CD4-positive, alpha-beta T cell treated with Interleukin-4 for 1 hour (primary cell): ENCODE results near the gene SEZ6.
"Not testable (repeated sequence)": the region's sequence is repeated elsewhere in the genome, so short reads cannot be mapped to it uniquely, and the experiment has no call there.

ENCODE experiments used
- DNase-seq, 2 donors: peaks; one replicate each; pipeline ENCODE4 v3.0.0-alpha.2; 2020 to 2022

The SEZ6 gene

DNA sequence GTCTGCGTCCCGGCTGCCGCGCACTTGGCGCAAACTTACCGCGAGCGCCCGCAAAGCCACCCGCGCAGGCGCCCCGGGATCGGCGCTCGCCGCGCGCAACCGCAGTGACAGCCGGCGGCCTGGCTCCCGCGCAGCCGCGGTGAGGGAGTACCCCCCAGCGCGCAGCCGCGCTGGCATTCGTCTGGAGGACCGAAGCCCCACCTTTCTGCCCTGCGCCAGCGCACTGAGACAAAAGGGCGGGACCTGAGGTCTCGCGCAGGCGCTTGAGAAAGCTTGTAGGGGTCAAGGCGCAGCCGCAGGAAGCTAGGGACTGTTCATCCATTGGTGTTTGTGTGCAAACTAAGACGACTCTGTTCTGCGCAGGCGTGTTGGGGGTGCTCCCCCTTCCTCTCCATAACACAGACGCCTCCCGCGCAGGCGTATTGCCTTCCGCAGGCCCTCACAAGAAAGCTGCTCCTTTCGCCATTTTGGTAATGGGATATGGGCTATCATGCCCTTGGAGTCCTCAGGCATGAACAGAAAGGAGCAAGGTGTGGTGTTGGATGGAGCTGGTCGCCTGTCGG lies 54.3 kb downstream of the SEZ6 start, which contains the start of gene PHF12:
Gene PHF12 (minus strand): TSS at position 91 of the 563 bp plus-strand sequence. CDS start 558 bp downstream, outside the sequence.
- DNase-seq = peak; percentile 100

DNA sequence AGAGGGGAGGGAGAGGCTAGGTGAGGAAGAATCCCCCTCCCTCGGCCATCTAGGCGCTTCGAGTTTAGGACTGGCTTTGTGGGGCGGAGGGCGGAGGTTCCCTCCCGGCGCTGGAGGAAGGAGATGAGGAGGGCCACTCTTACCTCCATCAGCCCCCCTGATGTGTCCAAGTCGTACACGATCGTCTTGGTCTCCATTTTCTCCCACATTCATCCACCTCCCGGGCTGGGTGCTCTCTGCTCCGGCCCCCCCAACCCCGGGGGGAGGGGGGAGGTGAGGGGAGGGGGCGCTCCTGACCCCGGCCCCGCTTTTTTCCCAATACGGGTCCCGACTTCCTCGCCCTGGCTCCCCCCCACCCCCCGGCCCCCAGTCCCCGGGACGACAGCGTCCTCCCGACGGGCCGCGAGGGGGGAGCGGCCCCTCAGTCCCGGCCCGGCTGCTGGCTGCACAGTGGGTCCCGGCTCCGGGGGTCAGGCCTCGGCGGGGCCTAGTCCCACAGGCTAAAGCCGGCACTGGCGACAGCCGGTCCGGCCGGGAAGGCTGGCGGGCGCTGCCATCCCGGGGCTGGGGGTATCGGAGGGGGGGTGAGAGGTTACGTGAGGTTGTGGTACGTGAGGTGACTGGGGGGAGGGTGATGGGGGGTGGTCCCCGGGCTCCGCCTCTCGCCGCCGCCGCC lies 54.9 kb downstream of the SEZ6 start:
- no peak for DNase-seq

DNA sequence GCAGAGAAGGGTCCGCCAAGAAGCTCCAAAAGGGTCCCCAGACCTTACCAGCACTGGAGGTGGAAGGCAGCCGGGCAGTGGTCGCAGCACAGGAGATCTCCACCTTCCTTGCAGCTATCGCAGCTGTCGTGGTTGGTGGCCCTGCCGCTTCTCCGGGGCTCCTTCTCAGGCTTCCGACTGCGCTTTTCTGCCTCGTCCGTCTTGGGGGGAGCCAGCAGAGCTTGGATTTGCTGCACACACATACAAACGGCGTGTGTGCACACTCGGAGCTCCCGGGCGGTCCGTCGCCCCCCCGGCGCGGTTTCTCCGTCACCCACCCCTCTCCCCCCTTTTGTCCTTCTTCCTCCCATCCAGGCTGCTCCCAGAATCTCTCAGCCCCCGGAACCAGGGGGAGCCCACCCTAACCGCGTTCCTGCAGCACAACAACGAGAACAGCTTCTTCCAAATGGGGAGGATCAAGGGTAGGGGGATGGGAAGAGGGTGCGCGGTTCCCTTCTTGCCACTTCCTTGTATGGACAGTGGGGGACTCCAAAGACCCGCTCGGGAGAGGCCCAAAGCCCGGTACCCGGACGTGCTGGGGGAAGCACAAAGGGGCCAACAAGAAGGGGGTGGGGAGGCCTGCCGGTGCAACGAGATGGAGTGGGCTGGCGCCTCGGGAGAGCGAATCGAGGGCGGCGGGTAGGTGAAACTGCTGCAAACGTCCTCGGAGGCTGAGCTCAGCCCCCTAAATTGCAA lies 55.6 kb downstream of the SEZ6 start:
- DNase-seq = peak; percentile 65 to 69

DNA sequence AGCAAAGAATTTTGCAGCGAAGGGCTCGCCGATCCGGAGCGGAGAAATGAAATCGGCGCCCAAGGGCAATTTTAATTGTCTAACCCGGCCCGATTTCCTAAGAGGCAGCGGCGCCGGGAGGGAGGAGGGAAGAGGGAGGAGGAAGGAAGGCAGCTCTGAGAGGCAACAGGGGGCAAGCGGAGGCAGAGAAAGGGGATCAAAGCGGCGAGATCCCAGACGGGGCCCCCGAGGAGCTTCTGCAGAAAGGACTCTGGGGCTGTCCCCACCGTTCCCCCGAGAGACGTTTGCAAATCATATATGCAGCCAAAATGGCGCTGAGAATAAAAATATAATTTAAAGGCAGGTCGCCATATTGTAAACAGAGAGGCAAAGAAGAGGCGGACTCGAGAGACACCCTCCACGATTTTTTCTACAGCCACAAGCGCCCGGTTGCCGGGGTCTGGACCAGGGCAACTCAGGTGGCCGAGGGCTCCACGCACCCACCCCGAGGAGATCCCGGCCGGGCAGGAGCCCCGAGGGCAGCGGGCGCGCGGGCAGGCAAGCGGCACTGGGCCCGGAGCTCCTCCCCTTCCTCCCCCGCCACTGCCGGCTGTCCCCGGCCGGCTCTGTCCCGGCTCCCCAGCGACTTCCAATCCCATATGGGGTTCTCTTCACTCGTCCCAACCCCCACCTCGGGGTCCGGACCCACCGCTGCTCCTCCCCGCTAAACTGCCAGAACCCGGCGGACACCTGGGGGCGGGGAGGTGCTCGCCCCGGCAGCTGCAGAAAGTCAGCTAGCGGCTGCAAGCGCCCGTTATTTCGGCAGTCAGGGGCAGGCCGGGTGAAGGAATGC lies 56.4 kb downstream of the SEZ6 start:
- DNase-seq = peak; percentile 80 to 84

DNA sequence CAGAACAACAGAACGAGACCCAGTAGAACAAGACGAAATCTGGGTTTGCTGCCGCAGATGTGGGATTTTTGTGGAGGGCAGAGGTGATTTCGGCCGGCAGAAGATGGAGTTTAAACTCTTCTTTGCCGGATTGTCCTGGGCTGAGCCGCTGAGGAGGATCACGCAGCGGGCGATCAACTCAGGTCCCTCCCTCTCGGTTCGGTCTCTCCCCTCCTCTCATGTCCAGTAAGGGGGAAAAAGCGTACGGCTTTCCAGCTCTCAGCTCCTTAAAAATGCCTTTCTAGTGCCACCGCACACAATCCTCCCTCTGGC lies 57.0 kb downstream of the SEZ6 start:
- no peak for DNase-seq

DNA sequence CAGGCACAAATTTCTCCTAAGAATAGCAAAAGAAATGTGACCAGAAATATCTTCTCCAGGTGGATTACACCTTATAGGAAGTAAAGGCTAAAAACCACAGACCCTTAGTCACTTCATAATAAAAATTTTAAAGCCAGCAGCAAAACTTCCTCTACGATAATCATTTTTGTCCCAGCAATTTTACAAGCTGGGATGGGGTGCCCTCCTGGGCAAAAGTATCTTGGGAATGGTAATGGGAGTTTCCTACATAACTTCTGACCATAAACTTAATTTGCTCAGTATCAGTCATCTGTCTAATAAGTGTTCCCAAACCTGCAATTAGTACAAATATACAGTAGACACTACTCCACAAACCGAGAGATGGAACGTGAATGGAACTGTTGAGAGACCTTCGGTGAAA lies 57.5 kb downstream of the SEZ6 start:
- no peak for DNase-seq

DNA sequence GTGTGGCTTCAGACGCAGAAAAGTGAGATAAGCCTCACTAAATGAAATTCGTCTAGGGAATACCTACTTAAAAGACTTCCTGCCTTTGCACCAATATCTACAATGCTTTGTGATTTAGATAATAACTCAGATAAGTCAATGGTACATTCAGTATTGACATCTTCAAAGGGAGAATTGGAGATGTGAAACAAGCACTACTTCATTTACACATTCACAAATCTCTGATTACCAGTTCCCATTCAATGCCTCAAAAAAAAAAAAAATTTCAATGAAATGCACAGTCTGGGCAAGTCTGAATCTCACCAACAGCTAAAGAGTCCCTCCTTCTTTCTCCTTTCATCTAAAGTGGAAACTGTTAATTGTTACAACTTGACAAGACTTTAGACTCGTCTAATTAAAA lies 58.2 kb downstream of the SEZ6 start:
- DNase-seq = peak in 1 of 2 donors; percentile 47

DNA sequence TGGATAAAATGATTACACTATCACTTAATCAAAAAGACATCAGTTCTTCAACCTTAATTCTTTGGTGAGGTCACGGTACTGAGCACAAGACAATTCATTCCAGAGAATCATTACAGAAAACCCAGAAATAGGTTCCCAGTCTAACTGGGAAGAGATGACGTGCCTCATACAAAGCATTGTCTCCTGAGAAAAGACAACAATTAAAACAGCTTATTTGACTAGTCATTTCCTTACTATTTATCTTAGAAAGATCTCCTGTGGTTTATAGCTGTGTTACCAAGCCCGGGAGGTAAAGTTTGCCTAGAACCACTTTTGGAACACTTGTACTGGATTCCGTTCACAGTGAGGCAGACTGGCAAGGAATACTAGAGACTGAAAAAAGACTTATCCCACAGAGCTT lies 59.6 kb downstream of the SEZ6 start:
- DNase-seq = peak in 1 of 2 donors; percentile 57

DNA sequence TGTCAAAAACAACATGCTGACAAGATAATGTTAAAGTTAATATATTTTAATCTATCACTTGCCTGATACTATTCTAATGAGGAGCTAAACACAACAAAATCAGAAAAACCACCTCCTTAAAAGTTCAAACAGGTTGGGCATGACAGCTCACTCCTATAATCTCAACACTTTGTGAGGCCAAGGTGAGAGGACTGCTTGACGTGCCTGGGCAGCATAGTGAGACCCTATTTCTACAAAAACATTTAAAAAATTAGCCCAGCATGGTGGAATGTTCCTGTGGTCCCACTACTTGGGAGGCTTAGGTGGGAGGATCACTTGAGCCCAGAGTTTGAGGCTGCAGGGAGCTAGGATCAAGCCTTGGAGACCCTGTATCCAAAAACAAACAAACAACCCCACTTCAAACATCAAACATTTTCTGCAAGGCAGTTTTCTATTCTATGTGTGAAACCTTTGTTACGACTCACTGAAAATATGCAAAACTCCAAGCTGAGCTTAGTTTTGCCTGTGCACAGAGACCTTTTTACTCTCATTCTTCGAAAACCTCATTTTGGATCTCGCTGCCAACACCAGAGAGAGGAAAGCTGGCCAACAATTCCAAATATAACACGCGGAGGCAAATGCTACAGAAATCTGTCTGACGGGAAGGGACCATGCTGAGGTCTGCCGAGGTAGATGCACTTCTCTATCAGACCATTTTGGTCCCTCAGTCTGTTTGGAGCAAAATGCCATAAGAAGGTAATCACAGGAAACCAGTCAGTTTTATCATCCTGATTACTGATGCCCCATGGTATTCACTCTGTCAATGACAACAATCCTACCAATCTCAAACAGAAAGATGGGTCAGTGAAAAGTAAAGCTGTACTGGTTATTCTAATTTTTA lies 60.7 kb downstream of the SEZ6 start:
- no peak for DNase-seq

DNA sequence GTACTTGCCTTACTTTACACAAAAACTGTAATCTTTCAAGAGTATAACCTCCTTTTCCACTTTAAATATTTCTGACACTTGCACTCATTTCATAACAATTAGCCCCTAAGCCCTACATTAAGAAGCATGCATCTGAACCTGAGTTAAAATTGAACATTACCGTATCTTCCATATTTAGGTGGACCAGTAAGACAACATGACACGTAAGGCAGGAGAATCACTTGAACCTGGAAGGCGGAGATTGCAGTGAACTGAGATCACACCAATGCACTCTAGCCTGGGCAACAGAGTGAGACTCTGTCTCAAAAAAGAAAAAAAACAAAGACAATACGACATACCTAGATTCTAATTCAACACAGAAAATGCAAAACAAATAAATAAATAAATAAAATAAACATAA lies 61.5 kb downstream of the SEZ6 start:
- DNase-seq = no peak

DNA sequence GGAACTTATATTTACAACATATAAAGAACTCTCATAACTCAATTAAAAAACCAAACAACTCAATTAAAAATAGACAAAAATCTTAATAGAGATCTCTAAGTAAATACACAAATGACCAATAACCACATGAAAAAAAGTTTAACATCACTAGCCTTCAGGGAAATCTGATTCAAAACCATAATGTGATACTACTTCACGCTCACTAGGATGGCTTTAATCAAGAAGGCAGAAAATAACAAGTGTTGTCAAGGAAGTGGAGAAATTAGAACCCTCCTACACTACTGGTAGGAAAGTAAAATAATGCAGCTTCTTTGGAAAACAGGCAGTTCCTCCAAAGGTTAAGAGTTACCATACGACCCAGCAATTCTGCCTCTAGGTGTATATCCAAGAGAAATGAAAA lies 62.9 kb downstream of the SEZ6 start:
- no peak for DNase-seq

DNA sequence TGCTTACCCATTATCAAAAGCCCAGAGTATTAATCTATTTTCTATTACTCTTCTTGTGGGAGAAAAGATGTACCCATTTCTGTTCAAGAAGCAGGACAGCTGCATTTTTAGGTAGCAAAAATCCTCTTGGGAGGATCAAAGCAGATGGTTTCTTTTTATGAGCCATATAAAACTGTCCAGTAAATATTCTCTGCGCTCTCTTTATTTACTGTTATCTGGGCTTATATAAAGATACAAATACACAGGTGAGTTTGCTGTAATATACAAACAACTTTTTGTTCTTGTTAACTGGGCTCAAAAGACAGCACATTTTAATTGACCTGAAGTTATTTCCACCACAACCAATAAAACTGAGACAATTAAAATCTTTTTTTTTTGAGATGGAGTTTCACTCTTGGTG lies 64.6 kb downstream of the SEZ6 start:
- DNase-seq = no peak

DNA sequence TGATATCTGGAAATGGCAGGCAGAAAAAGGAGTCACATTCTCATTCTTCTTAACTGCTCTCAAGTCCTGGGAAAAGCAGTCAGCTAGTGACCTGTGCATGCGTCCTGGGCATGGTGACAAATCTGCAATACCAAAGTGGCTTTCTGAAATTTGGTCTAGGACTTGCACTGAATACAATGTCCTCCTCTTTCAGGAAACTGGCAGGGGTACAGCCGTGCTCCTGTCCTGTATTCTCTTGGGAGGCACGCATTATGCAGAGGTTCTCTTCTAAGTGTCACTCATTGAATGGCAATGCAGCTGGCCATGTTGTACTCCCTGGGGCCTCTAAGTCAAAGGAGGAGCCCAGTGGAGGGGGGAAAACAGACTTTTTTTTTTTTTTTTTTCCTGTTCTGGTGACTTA lies 65.2 kb downstream of the SEZ6 start:
- DNase-seq = no peak

DNA sequence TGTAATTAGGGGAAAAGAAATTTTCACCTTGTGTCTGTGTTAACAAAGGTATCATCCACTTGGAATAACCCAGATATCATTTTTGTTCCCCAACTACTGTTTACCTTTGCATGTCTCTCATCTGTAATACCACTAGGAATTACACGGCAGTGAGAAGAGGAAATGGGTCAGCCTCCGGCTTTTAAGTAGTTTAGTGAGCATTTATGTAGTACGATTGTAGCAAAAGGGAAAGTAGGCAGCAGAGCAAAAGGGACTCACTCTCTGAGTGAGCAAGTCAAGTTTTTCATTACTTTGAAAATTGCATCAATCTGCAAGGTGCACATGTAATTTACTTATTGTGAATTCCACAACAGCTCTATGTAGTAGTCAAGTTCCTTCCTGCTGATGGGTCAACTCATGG lies 65.7 kb downstream of the SEZ6 start:
- no peak for DNase-seq

DNA sequence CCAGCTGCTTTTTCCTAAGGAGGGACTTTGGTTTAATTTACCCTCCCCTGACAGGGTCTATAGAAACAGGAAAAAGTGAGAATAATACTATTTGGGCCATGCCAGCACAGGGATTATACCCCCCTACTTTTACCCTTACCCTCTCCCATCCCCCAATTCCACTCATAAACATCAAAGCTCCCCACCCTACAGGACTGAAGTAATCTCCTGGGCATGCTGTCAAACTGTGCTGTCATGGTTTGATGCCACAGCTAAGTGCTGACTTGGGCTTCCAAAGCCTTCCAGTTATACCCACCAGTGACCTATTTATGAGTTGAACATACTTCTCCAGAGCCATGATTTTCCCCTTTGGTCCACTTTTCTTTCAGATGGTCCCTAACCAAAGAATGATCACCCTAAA lies 67.3 kb downstream of the SEZ6 start:
- no peak for DNase-seq

DNA sequence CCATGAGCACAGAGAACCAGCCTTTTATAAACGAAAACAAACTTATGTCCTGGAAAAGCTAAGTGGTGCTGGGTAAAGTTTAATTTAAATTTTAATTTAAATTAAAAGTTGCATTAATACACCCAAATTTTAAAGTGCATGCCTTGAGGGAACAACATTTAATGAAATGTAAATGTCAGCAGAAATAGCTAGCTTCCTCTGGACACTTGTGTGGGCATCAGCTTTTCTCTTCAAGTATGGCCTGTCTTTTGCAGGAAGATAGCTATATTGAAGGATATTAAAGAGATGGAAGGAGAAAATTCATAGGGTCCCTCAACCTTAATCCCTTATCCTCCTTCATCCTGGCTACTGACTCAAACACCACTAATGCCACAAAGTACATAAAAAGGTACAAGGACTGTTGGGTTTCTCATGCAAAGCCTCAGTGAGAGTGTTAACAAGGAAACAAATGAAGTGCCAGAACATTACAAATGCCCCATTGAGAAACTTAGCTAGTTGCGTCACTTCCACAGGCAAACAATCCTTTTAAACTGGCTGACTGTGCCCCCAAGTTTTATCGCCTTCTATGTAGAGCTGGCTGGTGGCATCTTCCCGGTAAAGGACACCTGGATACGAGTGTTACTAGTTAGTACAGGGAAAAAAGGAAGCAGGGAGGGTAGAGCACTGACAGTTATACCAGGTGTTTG lies 68.6 kb downstream of the SEZ6 start:
- DNase-seq = no peak

DNA sequence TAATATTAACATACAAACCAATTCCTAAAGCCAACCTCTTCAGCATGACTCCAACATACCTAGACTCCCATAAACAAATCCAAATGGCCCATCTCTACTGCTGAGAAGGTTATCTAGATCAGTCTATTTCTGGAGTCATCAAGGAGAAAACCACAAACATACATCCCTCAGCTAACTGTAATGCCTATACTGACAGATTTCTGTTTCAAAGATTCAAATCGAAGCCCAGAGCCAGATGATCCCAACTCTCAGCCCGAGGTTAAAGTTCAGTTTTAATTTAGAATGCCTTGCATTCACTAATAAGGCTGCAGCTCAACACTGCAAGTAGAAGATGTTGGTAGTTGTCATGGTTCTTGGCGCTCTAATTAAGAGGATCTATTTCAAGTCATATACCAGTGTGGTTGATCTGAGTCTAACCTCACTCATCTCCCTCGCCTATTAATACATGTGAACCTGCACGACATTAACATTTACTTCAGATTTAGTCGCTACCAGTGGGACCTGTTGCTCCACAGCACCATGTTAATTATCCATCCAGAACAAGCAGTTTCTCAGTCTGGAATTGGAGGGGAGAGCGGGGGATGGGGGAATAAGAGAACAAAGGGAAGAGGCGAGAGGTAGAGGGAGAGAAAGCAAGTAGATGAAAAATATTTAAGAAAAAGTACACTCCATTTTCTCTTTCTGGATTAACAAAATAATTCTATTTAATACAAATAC lies 69.9 kb downstream of the SEZ6 start:
- no peak for DNase-seq

DNA sequence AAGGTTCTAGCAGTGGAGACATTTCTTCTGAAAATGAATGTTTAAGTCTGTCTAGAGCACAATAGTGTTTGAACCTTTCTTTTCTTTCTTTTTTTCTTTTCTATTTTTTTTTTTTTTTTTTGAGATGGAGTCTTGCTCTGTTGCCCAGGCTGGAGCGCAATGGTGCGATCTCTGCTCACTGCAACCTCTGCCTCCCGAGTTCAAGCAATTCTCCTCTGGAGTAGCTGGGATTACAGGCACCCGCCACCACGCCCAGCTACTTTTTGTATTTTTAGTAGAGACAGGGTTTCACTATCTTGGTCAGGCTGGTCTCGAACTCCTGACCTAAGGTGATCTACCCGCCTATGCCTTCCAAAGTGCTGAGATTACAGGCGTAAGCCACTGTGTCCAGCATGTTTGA lies 71.3 kb downstream of the SEZ6 start:
- not testable (repeated sequence) for DNase-seq

DNA sequence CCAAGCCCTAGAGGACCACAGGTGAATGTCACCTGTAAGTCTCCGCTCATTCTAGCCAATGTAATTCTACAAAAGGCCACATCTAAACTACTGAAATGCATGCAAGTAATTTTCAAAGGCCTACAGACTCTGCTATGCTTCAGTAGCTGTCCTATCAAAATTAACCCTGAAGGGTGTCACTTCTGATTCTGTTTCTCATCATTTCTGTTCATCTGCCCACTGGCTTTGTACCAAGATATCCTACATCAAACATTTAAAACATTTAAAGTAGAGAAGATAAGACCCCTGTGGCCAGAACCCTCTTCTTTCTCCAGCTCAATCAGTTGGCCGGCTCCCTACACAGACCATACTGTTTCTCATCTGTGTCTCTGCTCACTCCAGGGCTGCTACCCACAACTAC lies 76.0 kb downstream of the SEZ6 start:
- DNase-seq = no peak

DNA sequence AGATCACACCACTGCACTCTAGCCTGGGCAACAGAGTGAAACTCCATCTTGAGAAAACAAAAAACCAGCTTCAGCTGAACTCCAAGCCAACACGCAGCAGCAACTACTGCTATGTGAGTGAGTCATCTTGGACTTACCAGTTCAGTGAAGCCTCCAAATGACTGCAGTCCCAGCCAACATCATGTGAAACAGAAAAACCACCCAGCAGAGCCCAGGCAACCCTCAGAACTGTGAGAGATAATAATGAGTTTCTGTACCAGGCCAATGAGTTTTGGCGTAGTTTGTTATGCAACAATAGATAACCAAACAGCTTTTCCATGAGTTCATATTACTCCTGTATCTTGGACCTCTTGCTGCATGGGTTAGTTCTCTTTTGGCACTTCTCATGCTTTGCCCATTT lies 77.8 kb downstream of the SEZ6 start:
- DNase-seq = peak; percentile 35 to 42

DNA sequence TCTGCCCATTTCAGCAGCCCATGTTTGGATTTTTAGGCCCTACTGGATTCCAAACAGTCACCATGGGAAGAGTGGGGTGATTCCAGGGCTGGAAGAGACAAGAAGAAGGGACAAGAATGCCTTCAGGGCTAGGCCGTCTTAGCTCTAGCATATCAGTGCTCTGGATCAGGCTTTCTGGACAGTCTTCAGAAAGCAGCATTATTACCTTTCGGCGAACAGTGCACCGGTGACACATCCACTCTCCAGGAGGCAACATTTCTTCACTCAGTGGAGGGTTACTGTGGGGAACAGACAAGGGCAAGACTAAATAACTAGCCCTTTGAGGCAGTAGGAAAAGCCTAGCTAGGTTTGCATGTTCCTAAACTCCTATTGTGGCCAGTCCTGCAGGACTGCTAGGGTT lies 79.0 kb downstream of the SEZ6 start:
- DNase-seq = no peak
